ENCODE results near the gene DPYSL4. TPM values are rescaled to one million over a fixed set of nuclear protein-coding genes. Genes with fewer than 3 reads are reported as not detected.

The DPYSL4 gene
- total and polyA plus RNA-seq, 2 experiments from 2014 or later: 2.1 TPM

- Histone ChIP-seq H3K27me3 (replicated peaks; ENCODE audit: insufficient read depth) (no peaks in the 10 kb centered on the region), H4K20me1 (ENCODE audit: insufficient read depth) (no peaks in the 10 kb centered on the region), H3K4me1 (ENCODE audit: insufficient read depth) (no peaks in the 10 kb centered on the region), H3K4me3 (no peak overlapping the region), H2AFZ (no peak overlapping the region), H3K9me3 (ENCODE audit: low read depth) (no peaks in the 10 kb centered on the region), H3F3A (ENCODE audit: insufficient read depth) (no peaks in the 10 kb centered on the region), H3K36me3 (ENCODE audit: low read depth) (no peaks in the 10 kb centered on the region), H3K4me2 (ENCODE audit: unreplicated experiment) (no peak overlapping the region), H3K9ac (no peak overlapping the region), H3K79me2 (ENCODE audit: insufficient read depth) (no peaks in the 10 kb centered on the region), H3K27ac (no peak overlapping the region), H3K9me2 (ENCODE audit: insufficient read depth) (no peaks in the 10 kb centered on the region)
- whole genome bisulfite sequencing, 2 experiments (ENCODE audit: low coverage in 1 of 2, low lambda C conversion rate in 2 of 2, missing lambda C conversion rate in 2 of 2): 39 to 47% methylated on average over 3 of the region's 3 CpGs
- DNase-seq: no peak
- no peak for TF ChIP-seq EZH2phosphoT487 (IDR thresholded peaks at IDR 0.05; ENCODE audit: insufficient read depth, low read depth)
- TF ChIP-seq EZH2 (IDR thresholded peaks at IDR 0.05; ENCODE audit: insufficient read depth, poor library complexity, severe bottlenecking): no peak
- in situ Hi-C loops (cut with MboI): no loop called here
Measured at GRCh38 chr10:132151286-132151950, 35.3 kb upstream of the DPYSL4 start.

GRCh38 chr10:132151951-132152505 lies 34.7 kb upstream of the DPYSL4 start:
- Histone ChIP-seq H3K9me2 (ENCODE audit: insufficient read depth) (no peaks in the 10 kb centered on the region), H3K4me2 (ENCODE audit: unreplicated experiment) (no peak overlapping the region), H4K20me1 (ENCODE audit: insufficient read depth) (no peaks in the 10 kb centered on the region), H3K36me3 (ENCODE audit: low read depth) (no peaks in the 10 kb centered on the region), H3K9me3 (ENCODE audit: low read depth) (no peaks in the 10 kb centered on the region), H2AFZ (no peak overlapping the region), H3K79me2 (ENCODE audit: insufficient read depth) (no peaks in the 10 kb centered on the region), H3K4me3 (no peak overlapping the region), H3K27me3 (replicated peaks; ENCODE audit: insufficient read depth) (no peaks in the 10 kb centered on the region), H3K9ac (no peak overlapping the region), H3K4me1 (ENCODE audit: insufficient read depth) (no peaks in the 10 kb centered on the region), H3K27ac (no peak overlapping the region), H3F3A (ENCODE audit: insufficient read depth) (no peaks in the 10 kb centered on the region)
- 11 to 16% methylated on average over 3 of the region's 3 CpGs for WGBS, 2 experiments (ENCODE audit: low coverage in 1 of 2, low lambda C conversion rate in 2 of 2, missing lambda C conversion rate in 2 of 2)
- TF ChIP-seq EZH2phosphoT487 (IDR thresholded peaks at IDR 0.05; ENCODE audit: insufficient read depth, low read depth) (no peak), EZH2 (IDR thresholded peaks at IDR 0.05; ENCODE audit: insufficient read depth, poor library complexity, severe bottlenecking) (no peak)
- DNase-seq: no peak
- in situ Hi-C loops (cut with MboI): no loop called here

DNA sequence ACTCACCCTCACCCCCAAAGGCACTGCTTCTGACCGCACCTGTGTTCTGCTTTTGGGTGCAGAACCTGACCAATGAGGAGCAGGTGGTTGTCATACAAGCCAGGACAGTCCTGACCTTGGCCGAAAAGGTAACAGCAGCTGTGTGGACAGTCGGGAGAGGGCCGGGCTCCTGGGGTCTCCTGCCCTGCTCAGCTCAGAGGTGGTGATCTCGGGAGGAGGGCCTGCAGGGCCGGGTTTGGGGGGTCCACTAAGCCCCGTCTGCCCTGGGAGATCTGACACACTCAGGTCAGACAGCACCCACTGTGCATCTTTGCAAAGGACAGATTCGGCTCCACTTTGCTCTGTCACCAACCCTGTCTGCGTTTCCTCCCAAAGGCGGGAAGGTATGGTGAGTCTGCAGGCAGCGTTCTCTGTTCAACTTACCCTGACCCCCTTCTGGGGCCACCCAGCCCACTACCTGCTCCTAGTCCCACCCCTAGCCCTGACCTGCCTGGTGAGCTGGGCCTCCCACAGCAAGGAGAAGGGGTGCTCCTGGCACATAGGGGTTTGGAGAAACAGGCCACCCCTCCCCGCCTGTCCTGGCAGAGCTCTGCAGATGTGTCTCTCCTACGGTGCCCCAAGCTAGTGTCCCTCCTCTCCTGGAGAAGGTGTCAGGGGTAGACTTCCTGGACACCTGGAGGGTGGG lies 33.7 kb upstream of the DPYSL4 start:
- H3K79me2 ChIP-seq (ENCODE audit: insufficient read depth): no peaks in the 10 kb centered on the region
- no peaks in the 10 kb centered on the region for H3K27me3 ChIP-seq (replicated peaks; ENCODE audit: insufficient read depth)
- H3F3A ChIP-seq (ENCODE audit: insufficient read depth): no peaks in the 10 kb centered on the region

GRCh38 chr10:132153616-132154217 lies 33.0 kb upstream of the DPYSL4 start:
- no peak overlapping the region for H3K4me2 ChIP-seq (ENCODE audit: unreplicated experiment)
- no peak overlapping the region for H2AFZ ChIP-seq
- 64 to 65% methylated on average over 19 of the region's 19 CpGs for WGBS, 2 experiments (ENCODE audit: low coverage in 1 of 2, low lambda C conversion rate in 2 of 2, missing lambda C conversion rate in 2 of 2)
- H3K36me3 ChIP-seq (ENCODE audit: low read depth): no peaks in the 10 kb centered on the region
- no peaks in the 10 kb centered on the region for H3K79me2 ChIP-seq (ENCODE audit: insufficient read depth)
- no peaks in the 10 kb centered on the region for H3K27me3 ChIP-seq (replicated peaks; ENCODE audit: insufficient read depth)
- H3K9me3 ChIP-seq (ENCODE audit: low read depth): no peaks in the 10 kb centered on the region
- in situ Hi-C loops (cut with MboI): no loop called here
- no peaks in the 10 kb centered on the region for H3F3A ChIP-seq (ENCODE audit: insufficient read depth)
- no peak for DNase-seq
- no peak overlapping the region for H3K27ac ChIP-seq
- H3K9ac ChIP-seq: no peak overlapping the region
- no peaks in the 10 kb centered on the region for H3K9me2 ChIP-seq (ENCODE audit: insufficient read depth)
- H3K4me1 ChIP-seq (ENCODE audit: insufficient read depth): no peaks in the 10 kb centered on the region
- H4K20me1 ChIP-seq (ENCODE audit: insufficient read depth): no peaks in the 10 kb centered on the region
- H3K4me3 ChIP-seq: no peak overlapping the region
- TF ChIP-seq EZH2 (IDR thresholded peaks at IDR 0.05; ENCODE audit: insufficient read depth, poor library complexity, severe bottlenecking) (no peak), EZH2phosphoT487 (IDR thresholded peaks at IDR 0.05; ENCODE audit: insufficient read depth, low read depth) (no peak)

More for the DNA sequence above, 33.7 kb upstream of the DPYSL4 start:
- H3K27ac ChIP-seq: no peak overlapping the region
- H4K20me1 ChIP-seq (ENCODE audit: insufficient read depth): no peaks in the 10 kb centered on the region
- no peaks in the 10 kb centered on the region for H3K4me1 ChIP-seq (ENCODE audit: insufficient read depth)
- no peaks in the 10 kb centered on the region for H3K36me3 ChIP-seq (ENCODE audit: low read depth)
- H3K9me3 ChIP-seq (ENCODE audit: low read depth): no peaks in the 10 kb centered on the region
- DNase-seq: no peak
- H3K9me2 ChIP-seq (ENCODE audit: insufficient read depth): no peaks in the 10 kb centered on the region
- no peak for TF ChIP-seq EZH2 (IDR thresholded peaks at IDR 0.05; ENCODE audit: insufficient read depth, poor library complexity, severe bottlenecking)
- TF ChIP-seq EZH2phosphoT487 (IDR thresholded peaks at IDR 0.05; ENCODE audit: insufficient read depth, low read depth): no peak
- in situ Hi-C loops (cut with MboI): no loop called here
- 35 to 48% methylated on average over 10 to 13 of the region's 13 CpGs for WGBS, 2 experiments (ENCODE audit: low coverage in 1 of 2, low lambda C conversion rate in 2 of 2, missing lambda C conversion rate in 2 of 2)
- H2AFZ ChIP-seq: no peak overlapping the region
- H3K4me3 ChIP-seq: no peak overlapping the region
- no peak overlapping the region for H3K4me2 ChIP-seq (ENCODE audit: unreplicated experiment)
- H3K9ac ChIP-seq: no peak overlapping the region

Measured in GM23248 (cell line).